Right ventricle myocardium superior (tissue), 1 donor: ENCODE results near the gene PLXNB1. TPM values are rescaled to one million over a fixed set of nuclear protein-coding genes. Genes with fewer than 3 reads are reported as not detected.
"Not testable (repeated sequence)": the region's sequence is repeated elsewhere in the genome, so short reads cannot be mapped to it uniquely, and the experiment has no call there.

ENCODE experiments used
- ATAC-seq: fragments of 200-7000 bp; cut with Tn5 transposase; one replicate; pipeline ENCODE4 v1.9.1; 2020; ENCODE audit warnings: mild to moderate bottlenecking; ENCODE audit not compliant: poor library complexity
- DNase-seq: peaks from one replicate; pipeline ENCODE4 v3.0.0-alpha.2; 2020
- intact Hi-C: fragments of 100-400 bp; cut with DNase I; formaldehyde crosslinking; loops from one replicate; pipeline ENCODE4 v1.11.2; 2022
- total RNA-seq: library from RNA; stranded (reverse); fragmentation: NEBNext Ultra II Directional; extraction: Animal tissue kit (Norgen Biotek cat#: 25700); gene quantifications from one replicate; pipeline ENCODE4 v1.2.1, GENCODE V29; 2021
- donor health status: DM: no; HTN: yes; CAD: no; lungs with severe emphysema.

The PLXNB1 gene
- total RNA-seq, 1 donor from 2014 or later: 51.3 TPM

GRCh38 chr3:48411606-48412374, 18.1 kb downstream of the PLXNB1 start:
- peak; percentile 13 for DNase-seq
- no peak for ATAC-seq
- intact Hi-C loops: no loop called here

DNA sequence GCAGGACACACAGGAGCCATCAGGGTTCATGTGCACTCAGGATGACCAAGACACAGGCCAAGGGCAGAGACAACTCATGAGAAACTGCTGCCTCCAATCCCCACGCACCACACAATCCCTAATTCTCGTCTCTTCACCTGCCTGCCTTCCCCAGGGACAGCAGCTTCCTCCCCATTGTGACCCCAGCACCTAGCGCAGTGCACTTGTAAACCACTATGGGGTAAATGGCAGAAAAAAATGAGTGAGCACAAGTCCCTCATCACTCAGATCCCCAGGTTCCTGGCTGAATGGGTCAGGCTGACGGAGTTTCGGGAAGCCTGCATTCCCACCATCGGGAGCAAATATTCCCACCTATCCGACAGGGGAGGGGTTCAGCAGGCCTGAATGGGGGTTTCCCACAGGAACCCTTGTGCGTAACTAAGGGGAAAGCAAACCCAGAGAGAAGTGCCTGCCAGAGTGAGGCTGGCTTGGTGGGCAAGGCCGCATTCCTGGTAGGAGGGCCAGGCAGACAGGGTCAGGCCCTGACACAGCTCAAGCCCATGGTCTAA, 18.8 kb downstream of the PLXNB1 start:
- intact Hi-C loops: no loop called here
- ATAC-seq: no peak
- no peak for DNase-seq

DNA sequence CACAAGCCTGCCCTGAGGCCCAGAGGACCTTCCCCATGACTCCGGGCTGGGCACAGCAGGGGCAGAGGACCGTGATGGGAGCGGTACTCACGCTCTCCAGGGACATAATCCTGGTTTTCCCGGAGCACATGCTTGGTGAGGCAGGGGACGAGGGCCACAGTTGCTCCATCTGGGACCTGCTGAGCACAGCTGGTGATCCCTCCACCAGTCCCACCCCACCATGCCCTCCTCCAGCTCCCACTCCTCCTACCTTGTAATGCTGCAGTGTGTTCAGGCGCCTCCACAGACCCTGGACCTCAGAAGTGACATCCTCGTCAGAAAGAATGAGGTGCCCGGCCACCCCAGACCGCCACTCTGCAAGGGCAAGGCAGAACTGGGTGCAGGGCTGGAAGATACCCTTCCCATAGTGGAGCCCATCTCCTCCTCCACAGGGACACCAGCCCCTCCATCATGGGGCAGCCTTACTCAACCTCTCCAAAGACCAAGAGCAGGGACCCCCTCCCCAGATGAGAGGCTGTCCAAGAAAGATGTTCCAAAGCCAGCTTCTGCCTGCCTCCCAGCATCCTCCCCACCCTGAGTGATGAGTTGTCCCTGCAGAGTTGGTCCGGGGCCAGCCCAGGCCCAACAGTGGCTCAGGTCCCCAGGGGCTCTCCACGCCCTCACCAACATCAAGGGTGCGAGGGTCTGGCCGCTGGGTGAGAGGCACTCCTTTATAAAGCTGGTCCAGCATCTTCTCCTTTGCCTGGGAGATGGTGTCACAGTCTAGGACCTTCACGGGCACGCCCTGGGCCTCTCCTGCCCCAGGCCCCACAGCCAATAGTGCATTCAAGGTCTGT, 19.5 kb downstream of the PLXNB1 start:
- ATAC-seq: no peak
- intact Hi-C loops: no loop called here
- DNase-seq: no peak

DNA sequence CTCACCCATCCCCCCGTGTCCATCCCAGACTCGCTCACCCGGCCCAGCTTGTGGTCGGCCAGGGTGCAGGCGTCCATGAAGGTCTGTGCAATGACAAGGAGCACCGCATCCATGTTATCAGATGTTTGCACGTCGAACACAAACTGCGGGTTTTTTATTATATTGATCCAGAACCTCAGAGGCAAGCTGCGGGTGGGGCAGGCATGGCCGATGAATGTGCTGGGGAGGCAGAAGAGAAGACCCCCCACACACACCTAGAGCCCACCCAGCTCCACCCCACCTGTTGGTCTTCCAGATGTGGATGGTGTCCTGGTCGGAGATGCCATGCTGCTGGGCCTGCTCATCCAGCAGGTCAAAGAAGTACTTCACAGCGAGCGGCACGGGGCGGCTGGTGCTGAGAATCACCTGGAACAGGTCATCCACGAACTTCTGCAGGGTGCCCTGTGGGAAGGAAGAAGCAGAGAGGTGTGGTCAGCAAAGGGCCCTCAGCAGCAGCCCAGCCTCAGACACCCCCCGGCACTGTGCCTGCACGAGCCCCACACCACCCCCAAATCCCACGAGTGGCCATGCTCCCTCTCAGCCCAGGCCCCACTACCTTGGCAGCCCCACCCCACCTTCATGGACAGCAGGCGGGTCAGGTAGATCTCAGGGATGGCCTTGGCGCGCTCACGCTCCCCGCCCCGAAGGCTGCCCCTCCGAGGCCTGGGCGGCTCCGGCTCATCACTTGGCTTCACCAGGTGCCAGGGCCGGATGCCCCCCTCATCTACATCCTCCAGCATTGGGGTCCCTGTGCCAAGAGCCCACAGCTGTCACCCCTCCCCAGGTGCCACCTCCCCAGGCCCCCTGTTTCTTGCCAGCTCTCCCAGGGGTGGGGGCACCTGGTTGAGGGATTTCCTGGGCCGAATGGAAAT, 20.3 kb downstream of the PLXNB1 start:
- ATAC-seq (no peak), DNase-seq (peak; percentile 27)
- intact Hi-C loops: no loop called here

GRCh38 chr3:48408823-48409281, 21.0 kb downstream of the PLXNB1 start:
- ATAC-seq: no peak
- intact Hi-C loops: no loop called here
- DNase-seq: no peak

DNA sequence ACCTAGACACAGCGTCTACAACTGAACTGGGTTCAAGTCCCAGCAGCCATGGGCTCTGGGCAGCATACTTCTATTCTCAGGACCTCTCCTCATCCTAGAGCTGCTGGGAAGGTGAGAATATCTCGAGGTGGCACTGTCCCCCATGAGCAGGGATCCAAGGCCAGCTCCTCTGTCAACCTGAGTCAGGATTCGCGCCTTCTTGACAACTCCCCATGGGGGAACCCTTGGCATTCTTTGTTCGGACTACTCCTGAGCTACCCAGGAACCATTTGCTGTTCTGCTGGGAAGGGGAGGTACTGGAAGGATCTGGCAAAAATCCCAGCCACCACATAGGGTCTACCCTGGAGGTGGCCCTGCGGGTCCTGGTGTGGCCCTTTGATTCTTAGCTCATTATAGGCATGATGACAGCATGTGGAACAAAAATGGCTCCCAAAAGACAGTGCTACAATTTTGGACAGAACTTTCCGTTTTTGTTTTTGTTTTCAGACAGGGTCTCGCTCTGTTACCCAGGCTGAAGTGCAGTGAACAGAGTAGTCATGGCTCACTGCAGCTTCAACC, 22.3 kb downstream of the PLXNB1 start:
- ATAC-seq (no peak), DNase-seq (no peak)
- intact Hi-C loops: no loop called here

- ATAC-seq (no peak), DNase-seq (peak; percentile 15)
- intact Hi-C loops: no loop called here
Measured at GRCh38 chr3:48406443-48407431, 23.1 kb downstream of the PLXNB1 start.

DNA sequence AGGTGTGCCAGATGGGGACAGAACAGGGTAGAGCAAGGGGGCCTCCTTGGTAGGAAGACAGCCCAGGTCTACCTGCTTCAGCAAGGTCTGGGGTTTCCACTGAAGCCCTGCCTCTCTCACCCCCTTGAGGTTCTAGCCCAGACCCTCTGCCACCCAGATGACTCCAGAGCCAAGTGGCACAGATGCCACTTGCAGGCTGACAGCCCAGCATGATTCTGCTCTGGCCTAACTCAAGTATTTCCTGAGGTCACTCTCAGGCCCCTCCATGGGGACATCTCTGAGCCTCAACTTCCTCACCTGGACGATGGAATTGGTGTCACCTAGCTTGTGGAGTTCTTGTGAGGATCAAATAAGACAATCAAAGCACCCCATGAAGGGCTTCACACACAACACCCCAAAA, 23.9 kb downstream of the PLXNB1 start:
- ATAC-seq: no peak
- intact Hi-C loops: no loop called here
- DNase-seq: no peak

DNA sequence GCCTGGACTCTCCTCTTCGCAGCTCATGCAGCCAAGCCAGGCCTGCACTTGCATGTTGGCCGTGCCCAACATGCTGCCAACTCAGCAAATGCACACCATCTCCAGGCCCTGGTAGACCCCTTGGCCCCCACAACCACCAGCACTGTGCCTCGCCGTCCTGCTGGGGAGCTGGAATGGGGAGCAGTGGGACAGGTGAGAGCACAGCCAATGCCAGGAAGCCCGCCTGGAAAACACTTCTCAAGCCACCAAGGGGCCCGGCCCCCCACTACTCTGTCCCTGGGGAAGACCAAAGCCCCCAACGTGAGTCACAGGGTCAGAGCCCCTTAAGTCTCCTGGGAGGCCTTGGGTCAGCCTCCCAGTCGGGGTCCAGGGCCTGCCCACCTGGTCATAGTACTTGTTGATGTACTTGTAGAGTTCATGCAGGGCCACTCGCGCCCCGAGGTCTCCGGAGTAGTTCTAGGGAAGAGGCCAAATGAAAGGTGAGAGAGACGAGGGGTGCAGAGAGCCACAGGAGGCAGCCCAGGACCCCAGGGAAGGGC, 24.5 kb downstream of the PLXNB1 start:
- ATAC-seq (no peak), DNase-seq (peak; percentile 41)
- intact Hi-C loops: no loop called here

DNA sequence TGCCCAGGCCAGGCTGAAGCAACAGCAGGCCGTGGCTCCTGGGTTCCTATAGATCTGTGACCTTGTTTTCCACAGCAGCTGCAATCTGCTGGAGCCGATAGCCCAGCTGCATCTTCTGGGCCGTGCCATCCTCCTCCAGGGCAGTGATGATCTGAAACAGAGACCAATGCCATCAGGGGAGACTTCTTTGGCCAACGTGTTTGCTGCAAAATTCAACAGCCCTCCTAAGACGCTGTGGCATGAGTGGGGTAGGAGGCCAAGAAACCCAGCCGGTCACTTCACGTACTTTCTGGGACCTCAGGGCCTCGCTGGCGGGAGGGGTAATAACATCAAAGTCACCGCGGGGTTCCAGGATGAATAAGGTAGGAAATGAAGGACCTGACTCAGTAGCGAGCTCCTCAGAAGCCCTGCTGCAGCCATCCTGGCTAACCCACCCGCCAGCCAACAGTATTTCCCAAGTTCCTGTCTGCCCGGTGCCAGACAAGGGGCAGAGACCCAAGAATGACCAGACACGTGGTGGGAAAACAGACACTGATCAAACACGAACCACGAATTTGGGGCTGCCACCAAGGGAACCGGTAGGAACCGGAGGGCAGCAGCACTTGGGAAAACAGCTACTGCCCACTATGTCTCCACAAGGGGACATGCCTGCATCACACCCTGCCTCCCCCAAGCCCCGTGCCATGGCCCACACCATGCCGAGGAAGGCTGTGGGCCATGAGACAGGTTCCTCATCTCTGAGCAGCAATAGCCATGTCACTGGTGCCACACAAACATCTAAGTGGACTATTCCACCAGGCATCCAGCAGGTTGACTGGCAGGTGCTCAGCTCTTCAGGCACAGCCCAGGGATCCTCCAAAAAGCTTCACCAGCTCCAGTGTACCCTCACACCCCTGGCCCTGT, 25.2 kb downstream of the PLXNB1 start:
- DNase-seq: no peak
- ATAC-seq: no peak
- intact Hi-C loops: loop anchor here (5.0 kb wide), 1 partner anchor 143 kb away; no protein-coding TSS in a partner anchor

- intact Hi-C loops: loop anchor here (5.0 kb wide), 1 partner anchor 144 kb away; no protein-coding TSS in a partner anchor
- ATAC-seq (no peak), DNase-seq (no peak)
Measured at GRCh38 chr3:48403533-48404439, 26.1 kb downstream of the PLXNB1 start.

DNA sequence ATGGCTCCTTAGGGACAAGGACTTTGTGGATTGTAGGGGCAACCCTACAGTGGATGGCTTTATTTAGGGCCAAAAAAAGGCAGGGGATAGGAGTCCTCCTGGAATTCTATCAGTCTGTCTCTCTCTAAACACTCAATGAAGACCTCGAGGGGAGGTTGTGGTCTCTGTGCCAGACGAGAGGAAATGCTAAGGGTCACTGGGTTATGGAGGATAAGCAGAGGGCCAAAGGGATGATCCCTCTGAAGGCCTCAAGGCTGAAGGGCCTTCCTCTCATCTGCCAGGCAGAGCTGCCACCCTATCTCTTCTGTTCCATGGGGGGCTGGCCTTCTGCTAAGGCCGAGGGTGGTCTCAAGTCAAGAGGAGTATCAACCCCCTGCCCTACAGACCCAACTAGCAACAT, 27.0 kb downstream of the PLXNB1 start:
- no peak for ATAC-seq
- intact Hi-C loops: loop anchor here (5.0 kb wide), 1 partner anchor 144 kb away; no protein-coding TSS in a partner anchor
- no peak for DNase-seq

GRCh38 chr3:48402281-48402732, 27.6 kb downstream of the PLXNB1 start:
- intact Hi-C loops: loop anchor here (5.0 kb wide), 1 partner anchor 145 kb away; no protein-coding TSS in a partner anchor
- DNase-seq (peak; percentile 82), ATAC-seq (peak; percentile 50)

DNA sequence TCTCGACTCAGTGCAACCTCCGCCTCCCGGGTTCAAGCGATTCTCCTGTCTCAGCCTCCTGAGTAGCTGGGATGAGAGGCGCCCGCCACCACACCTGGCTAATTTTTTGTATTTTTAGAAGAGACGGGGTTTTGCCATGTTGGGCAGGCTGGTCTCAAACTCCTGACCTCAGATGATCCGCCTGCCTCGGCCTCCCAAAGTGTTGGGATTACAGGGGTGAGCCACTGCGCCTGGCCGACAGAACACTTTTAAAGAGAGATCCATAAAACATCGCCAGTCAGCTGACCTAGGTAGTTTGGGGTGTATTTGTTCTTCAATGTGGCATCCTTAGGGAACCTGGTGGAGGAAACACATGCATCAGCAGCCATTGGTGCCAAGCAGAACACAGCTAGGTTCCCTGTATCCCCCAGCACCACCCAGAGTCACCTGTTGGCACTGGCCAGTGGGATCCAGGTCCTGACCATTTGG, 28.4 kb downstream of the PLXNB1 start:
- not testable (repeated sequence) for DNase-seq, ATAC-seq
- intact Hi-C loops: loop anchor here (2.0 to 5.0 kb wide), 2 partner anchors 35 to 146 kb away; no protein-coding TSS in a partner anchor
